Thyroid gland (tissue), 4 donors: ENCODE results near the gene KCNIP4. TPM values are rescaled to one million over a fixed set of nuclear protein-coding genes. Genes with fewer than 3 reads are reported as not detected.
A peak's percentile ranks its signal among the peaks of the same experiment; 100 is the strongest.

ENCODE experiments used
- DNase-seq, 2 donors: peaks; one replicate each; pipeline ENCODE4 v3.0.0-alpha.2; 2019
- H3K27ac ChIP-seq, 3 donors: fragments of 200-600 bp; sonication (generic); 1 replicate in 2 of 3; 2 replicates in 1 of 3; pipeline ENCODE4 v1.5.1; 2016 to 2019; ENCODE audit warnings: mild to moderate bottlenecking in 1 of 3, moderate library complexity in 1 of 3
- H3K27me3 ChIP-seq: fragments of 200-600 bp; sonication (generic); one replicate; pipeline ENCODE4 v1.5.1; 2019
- H3K36me3 ChIP-seq, 2 donors: fragments of 200-600 bp; sonication (generic); one replicate each; pipeline ENCODE4 v1.5.1; 2016 to 2019
- H3K4me1 ChIP-seq, 2 donors: fragments of 200-600 bp; sonication (generic); one replicate each; pipeline ENCODE4 v1.5.1; 2017 to 2019
- H3K4me3 ChIP-seq, 3 donors: fragments of 200-600 bp; sonication (generic); replicated peaks in 1 of 3; 1 replicate in 2 of 3; 2 replicates in 1 of 3; pipeline ENCODE4 v1.5.1; 2016; ENCODE audit warnings: mild to moderate bottlenecking in 1 of 3
- H3K9me3 ChIP-seq: fragments of 200-600 bp; sonication (generic); one replicate; pipeline ENCODE4 v1.5.1; 2017
- CTCF ChIP-seq, 6 experiments: fragments of 200-600 bp in 3 of 6; fragments of 450-650 bp in 3 of 6; sonication (generic) in 3 of 6; IDR thresholded peaks; one replicate each; pipeline ENCODE4 v1.5.1; 2016 to 2019; ENCODE audit warnings: antibody characterized with exemption in 6 of 6, mild to moderate bottlenecking in 2 of 6, inconsistent platforms in 1 of 6, moderate library complexity in 1 of 6
- POLR2A ChIP-seq, 2 donors: fragments of 450-650 bp; IDR thresholded peaks; one replicate each; pipeline ENCODE4 v1.6.1; 2017; ENCODE audit warnings: antibody characterized with exemption in 2 of 2, mild to moderate bottlenecking in 2 of 2, moderate library complexity in 1 of 2
- WGBS, 2 donors: methylation state at CpG; one replicate each; pipeline ENCODE4 v1.1.5; 2017; 5-methylcytosine and 5-hydroxymethylcytosine counted together
- intact Hi-C: fragments of 100-400 bp; cut with DNase I; formaldehyde crosslinking; loops from one replicate; pipeline ENCODE4 v1.15.1; 2023
- total RNA-seq, 4 donors: library from RNA; depleted of rRNA; stranded (reverse); fragments of >200 nt; gene quantifications; one replicate each; pipeline ENCODE4 v1.2.3, GENCODE V29; 2016

The KCNIP4 gene
- total RNA-seq, 4 donors from 2014 or later = 2.0 to 6.6 (median 4.4) TPM

GRCh38 chr4:20687864-20688263 is 1260.7 kb downstream of the KCNIP4 start:
- Histone ChIP-seq H3K4me1 (no peaks in the 10 kb centered on the region), H3K9me3 (no peaks in the 10 kb centered on the region), H3K4me3 (no peak overlapping the region), H3K27ac (no peak overlapping the region), H3K27me3 (no peaks in the 10 kb centered on the region), H3K36me3 (no peaks in the 10 kb centered on the region)
- intact Hi-C loops = loop anchor here (10.0 kb wide), 1 partner anchor 263 kb away; no protein-coding TSS in a partner anchor
- no peak for DNase-seq
- TF ChIP-seq CTCF (IDR thresholded peaks at IDR 0.05) (no peak), POLR2A (IDR thresholded peaks at IDR 0.05) (no peak)
- WGBS, 2 donors = 50 to 65% methylated on average over 3 of the region's 3 CpGs

DNA sequence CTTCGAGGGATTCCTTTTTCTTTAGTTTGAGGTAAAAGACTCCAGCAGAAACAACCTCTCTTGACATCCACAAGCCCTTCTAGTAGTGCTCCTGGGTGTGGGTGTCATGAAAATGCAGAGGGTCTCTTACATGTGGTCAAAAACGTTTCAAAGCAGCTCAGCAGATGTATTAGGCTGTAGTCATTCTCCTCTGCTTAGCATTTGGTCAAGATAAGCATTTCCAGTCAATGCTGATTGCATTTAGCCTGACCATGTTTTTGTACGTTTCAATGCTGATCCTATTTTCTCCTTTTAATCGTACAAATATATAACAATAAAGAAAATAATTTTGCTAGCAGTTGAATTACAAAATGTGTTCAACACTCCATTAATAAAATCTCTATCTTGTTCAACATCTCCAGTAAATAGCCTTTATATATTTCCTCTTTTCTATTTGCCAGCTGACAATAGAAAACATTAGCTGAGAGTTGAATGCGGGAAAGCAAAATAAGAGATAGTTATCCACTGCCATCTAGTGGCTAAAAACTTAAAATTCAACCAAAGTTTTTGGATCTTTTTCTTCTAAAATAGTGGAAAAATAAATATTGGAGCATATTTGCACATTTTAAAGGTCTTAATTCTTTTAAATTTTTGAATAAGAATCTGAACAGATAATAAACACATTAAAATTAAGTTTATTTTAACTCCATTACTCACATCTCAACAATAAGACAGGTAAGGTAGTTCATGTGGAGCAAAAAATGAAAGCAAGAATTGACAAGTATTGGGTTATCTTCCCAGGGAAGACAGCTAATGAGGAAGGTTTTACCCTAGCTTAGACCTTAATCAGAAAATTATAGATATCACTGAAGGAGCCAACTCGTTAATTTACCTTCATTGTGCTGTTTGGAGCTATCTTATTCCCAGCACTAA is 1263.5 kb downstream of the KCNIP4 start:
- H3K4me1 ChIP-seq = no peaks in the 10 kb centered on the region
- 32 to 35% methylated on average over 6 of the region's 6 CpGs for WGBS, 2 donors
- H3K36me3 ChIP-seq = no peaks in the 10 kb centered on the region
- intact Hi-C loops = loop anchor here (10.0 kb wide), 1 partner anchor 260 kb away; no protein-coding TSS in a partner anchor
- no peaks in the 10 kb centered on the region for H3K27me3 ChIP-seq
- DNase-seq = no peak
- no peak overlapping the region for H3K4me3 ChIP-seq
- TF ChIP-seq CTCF (IDR thresholded peaks at IDR 0.05) = peak in 4 of 6 experiments; percentile 34 to 69 (median 52)
- no peak for TF ChIP-seq POLR2A (IDR thresholded peaks at IDR 0.05)
- no peak overlapping the region for H3K27ac ChIP-seq
- H3K9me3 ChIP-seq = no peaks in the 10 kb centered on the region

GRCh38 chr4:20683766-20684165 is 1264.8 kb downstream of the KCNIP4 start:
- Histone ChIP-seq H3K27me3 (no peaks in the 10 kb centered on the region), H3K36me3 (no peaks in the 10 kb centered on the region), H3K4me1 (no peaks in the 10 kb centered on the region), H3K27ac (no peak overlapping the region), H3K4me3 (no peak overlapping the region), H3K9me3 (no peaks in the 10 kb centered on the region)
- intact Hi-C loops = loop anchor here (10.0 kb wide), 1 partner anchor 259 kb away; no protein-coding TSS in a partner anchor
- no peak for DNase-seq
- TF ChIP-seq POLR2A (IDR thresholded peaks at IDR 0.05) = no peak
- no peak for TF ChIP-seq CTCF (IDR thresholded peaks at IDR 0.05)
- 83 to 87% methylated on average over 3 of the region's 3 CpGs for WGBS, 2 donors

DNA sequence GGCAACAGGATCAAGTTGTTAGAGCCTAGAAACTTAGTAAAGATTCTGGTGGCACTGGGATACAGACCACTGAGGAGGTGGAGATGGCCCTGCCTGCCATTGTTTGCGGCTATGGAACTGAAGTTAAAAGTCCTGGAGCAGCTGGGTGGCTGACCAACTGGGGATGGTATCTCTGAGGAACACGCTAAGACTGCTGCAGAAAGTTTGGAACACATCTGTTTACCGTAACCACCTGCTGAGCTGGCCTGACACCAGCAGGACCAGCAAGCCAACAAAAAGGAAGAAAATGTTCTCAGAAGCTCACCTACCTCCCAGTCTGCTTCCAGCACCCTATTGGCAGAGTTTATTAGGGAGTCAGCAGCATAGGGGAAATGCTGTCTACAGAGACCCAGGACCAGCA is 1265.7 kb downstream of the KCNIP4 start:
- 85 to 88% methylated on average over 3 of the region's 3 CpGs for WGBS, 2 donors
- DNase-seq = no peak
- Histone ChIP-seq H3K4me3 (no peak overlapping the region), H3K27ac (no peak overlapping the region), H3K36me3 (no peaks in the 10 kb centered on the region), H3K9me3 (no peaks in the 10 kb centered on the region), H3K27me3 (no peaks in the 10 kb centered on the region), H3K4me1 (no peaks in the 10 kb centered on the region)
- intact Hi-C loops = loop anchor here (10.0 kb wide), 1 partner anchor 258 kb away; no protein-coding TSS in a partner anchor
- TF ChIP-seq CTCF (IDR thresholded peaks at IDR 0.05) = no peak
- TF ChIP-seq POLR2A (IDR thresholded peaks at IDR 0.05) = no peak

GRCh38 chr4:20681271-20681670 is 1267.3 kb downstream of the KCNIP4 start:
- Histone ChIP-seq H3K27ac (no peak overlapping the region), H3K36me3 (no peaks in the 10 kb centered on the region), H3K27me3 (no peaks in the 10 kb centered on the region), H3K4me1 (no peaks in the 10 kb centered on the region), H3K9me3 (no peaks in the 10 kb centered on the region), H3K4me3 (no peak overlapping the region)
- no peak for TF ChIP-seq CTCF (IDR thresholded peaks at IDR 0.05)
- TF ChIP-seq POLR2A (IDR thresholded peaks at IDR 0.05) = no peak
- 87% methylated on average over 1 of the region's 1 CpG for WGBS, 2 donors
- intact Hi-C loops = loop anchor here (10.0 kb wide), 1 partner anchor 256 kb away; no protein-coding TSS in a partner anchor
- no peak for DNase-seq
